ENCODE data around the gene ACTL10. TPM values are rescaled to one million over a fixed set of nuclear protein-coding genes. Genes with fewer than 3 reads are reported as not detected.
"Not testable (repeated sequence)": the region's sequence is repeated elsewhere in the genome, so short reads cannot be mapped to it uniquely, and the experiment has no call there.

The ACTL10 gene
- total RNA-seq, 1 experiment from 2014 or later: 0.46 TPM

DNA sequence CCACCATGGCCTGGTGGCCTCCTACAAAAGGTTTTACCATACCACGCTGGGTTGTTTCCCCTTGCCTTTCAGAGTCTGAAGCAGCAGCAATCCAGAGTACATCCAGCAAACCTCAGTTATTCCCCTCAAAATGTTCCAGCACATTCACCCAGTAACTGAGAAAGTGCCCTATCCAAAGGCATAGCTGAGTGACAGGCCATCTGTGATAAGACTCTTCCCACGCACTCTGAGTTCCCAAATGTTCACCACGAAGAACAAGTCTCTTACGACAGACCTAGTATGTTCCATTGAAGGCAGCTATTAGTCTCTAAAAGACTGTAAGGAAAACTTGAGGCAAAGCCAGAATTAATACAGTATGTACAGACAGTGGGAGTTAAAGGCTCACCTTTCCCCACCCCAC, 36.2 kb upstream of the ACTL10 start:
- no peaks in the 10 kb centered on the region for H3K79me1 ChIP-seq (ENCODE audit: insufficient read depth, low read depth, low read length, poor library complexity, severe bottlenecking)
- no peak overlapping the region for H2BK15ac ChIP-seq (ENCODE audit: low read depth, low read length)
- H3K79me2 ChIP-seq (ENCODE audit: insufficient read depth, low read length): no peaks in the 10 kb centered on the region
- Mint-ChIP-seq H3K4me3 (no peak overlapping the region), H3K27ac (peak overlapping the region in 1 of 3 experiments; percentile 66; a peak in 2 of 7 replicates), H3K4me1 (no peaks in the 10 kb centered on the region), H3K9me3 (no peaks in the 10 kb centered on the region), H3K27me3 (ENCODE audit: low read depth) (no peaks in the 10 kb centered on the region), H3K36me3 (ENCODE audit: insufficient read depth in 1 of 3, low read depth in 3 of 3) (peaks cover 8 to 67% (median 33%) of the 10 kb centered on the region in 3 experiments; a peak in 6 of 7 replicates)
- H3K23ac ChIP-seq (ENCODE audit: insufficient read length, low read depth, low read length): no peak overlapping the region
- no peak for DNase-seq
- TF ChIP-seq, protein P1, sequence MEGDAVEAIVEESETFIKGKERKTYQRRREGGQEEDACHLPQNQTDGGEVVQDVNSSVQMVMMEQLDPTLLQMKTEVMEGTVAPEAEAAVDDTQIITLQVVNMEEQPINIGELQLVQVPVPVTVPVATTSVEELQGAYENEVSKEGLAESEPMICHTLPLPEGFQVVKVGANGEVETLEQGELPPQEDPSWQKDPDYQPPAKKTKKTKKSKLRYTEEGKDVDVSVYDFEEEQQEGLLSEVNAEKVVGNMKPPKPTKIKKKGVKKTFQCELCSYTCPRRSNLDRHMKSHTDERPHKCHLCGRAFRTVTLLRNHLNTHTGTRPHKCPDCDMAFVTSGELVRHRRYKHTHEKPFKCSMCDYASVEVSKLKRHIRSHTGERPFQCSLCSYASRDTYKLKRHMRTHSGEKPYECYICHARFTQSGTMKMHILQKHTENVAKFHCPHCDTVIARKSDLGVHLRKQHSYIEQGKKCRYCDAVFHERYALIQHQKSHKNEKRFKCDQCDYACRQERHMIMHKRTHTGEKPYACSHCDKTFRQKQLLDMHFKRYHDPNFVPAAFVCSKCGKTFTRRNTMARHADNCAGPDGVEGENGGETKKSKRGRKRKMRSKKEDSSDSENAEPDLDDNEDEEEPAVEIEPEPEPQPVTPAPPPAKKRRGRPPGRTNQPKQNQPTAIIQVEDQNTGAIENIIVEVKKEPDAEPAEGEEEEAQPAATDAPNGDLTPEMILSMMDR (conservative IDR thresholded peaks at IDR 0.05): no peak
- no peak overlapping the region for H4K5ac ChIP-seq (ENCODE audit: insufficient read length, low read depth, low read length)
- H3T11ph ChIP-seq (ENCODE audit: low read length): no peak overlapping the region
- no peak overlapping the region for H3K18ac ChIP-seq (ENCODE audit: insufficient read length, low read depth, low read length)
- no peak overlapping the region for H2AFZ ChIP-seq (ENCODE audit: low read length)
- no peak overlapping the region for H2BK120ac ChIP-seq (ENCODE audit: low read depth, low read length, poor library complexity, severe bottlenecking)
- H3K23me2 ChIP-seq (ENCODE audit: insufficient read length, low read depth, low read length, poor library complexity, severe bottlenecking): no peaks in the 10 kb centered on the region
- H2BK12ac ChIP-seq (ENCODE audit: insufficient read length, low read depth, low read length): no peak overlapping the region
- no peak overlapping the region for H3K56ac ChIP-seq (ENCODE audit: insufficient read length, low read depth, low read length)
- no peak overlapping the region for H3K4ac ChIP-seq (ENCODE audit: low read depth, low read length)
- H4K91ac ChIP-seq (ENCODE audit: insufficient read length, low read depth, low read length): no peak overlapping the region
- H4K20me1 ChIP-seq (ENCODE audit: control insufficient read depth, insufficient read depth, insufficient read length): no peaks in the 10 kb centered on the region
- no peak overlapping the region for H2AK5ac ChIP-seq (ENCODE audit: insufficient read length, low read length)
- H2BK20ac ChIP-seq (ENCODE audit: low read depth, low read length, poor library complexity, severe bottlenecking): no peak overlapping the region
- no peak overlapping the region for H3K4me2 ChIP-seq (ENCODE audit: insufficient read depth, insufficient read length, low read length)
- H3K27ac ChIP-seq (ENCODE audit: insufficient read length, low read depth, low read length): no peak overlapping the region
- no peak overlapping the region for H2BK5ac ChIP-seq (ENCODE audit: insufficient read length, low read length)
- H4K8ac ChIP-seq (replicated peaks; ENCODE audit: insufficient read length, low read depth, low read length): no peak overlapping the region
- H3K9me3 ChIP-seq (ENCODE audit: control insufficient read depth, low read depth, low read length): no peaks in the 10 kb centered on the region
- WGBS (ENCODE audit: extremely low coverage, insufficient read length, low lambda C conversion rate): no CpG with 5 or more reads among the region's 4 CpGs
- H3K27me3 ChIP-seq (ENCODE audit: insufficient read depth, low read length): no peaks in the 10 kb centered on the region
- no peak overlapping the region for H3K14ac ChIP-seq (ENCODE audit: insufficient read depth, low read length)
- no peaks in the 10 kb centered on the region for H3K4me1 ChIP-seq (ENCODE audit: insufficient read depth, low read length)
- no peak overlapping the region for H3K9ac ChIP-seq (ENCODE audit: extremely low read depth, insufficient read length, low read length)

DNA sequence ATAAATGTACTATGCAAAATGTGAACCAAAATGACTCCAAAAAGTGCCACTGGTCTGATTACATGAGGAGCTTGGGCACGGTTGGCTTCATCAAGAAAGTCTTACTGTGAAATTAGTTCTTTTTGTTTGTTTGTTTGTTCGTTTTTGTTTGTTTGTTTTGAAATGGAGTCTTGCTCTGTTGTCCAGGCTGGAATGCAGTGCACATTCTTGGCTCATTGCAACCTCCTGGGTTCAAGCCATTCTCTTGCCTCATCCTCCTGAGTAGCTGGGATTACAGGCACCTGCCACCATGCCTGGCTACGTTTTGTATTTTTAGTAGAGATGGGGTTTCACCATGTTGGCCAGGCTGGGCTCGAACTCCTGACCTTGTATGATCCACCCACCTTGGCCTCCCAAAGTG, 34.8 kb upstream of the ACTL10 start:
- not testable (repeated sequence) for H4K8ac ChIP-seq (replicated peaks; ENCODE audit: insufficient read length, low read depth, low read length); H2AFZ ChIP-seq (ENCODE audit: low read length); H3K18ac ChIP-seq (ENCODE audit: insufficient read length, low read depth, low read length); H3K9me3 ChIP-seq (ENCODE audit: control insufficient read depth, low read depth, low read length); H3K4ac ChIP-seq (ENCODE audit: low read depth, low read length); H3K27me3 Mint-ChIP-seq (ENCODE audit: low read depth); H2BK15ac ChIP-seq (ENCODE audit: low read depth, low read length); H2BK20ac ChIP-seq (ENCODE audit: low read depth, low read length, poor library complexity, severe bottlenecking); H3K4me1 ChIP-seq (ENCODE audit: insufficient read depth, low read length); H3K27ac Mint-ChIP-seq; H3K79me1 ChIP-seq (ENCODE audit: insufficient read depth, low read depth, low read length, poor library complexity, severe bottlenecking); H3K4me1 Mint-ChIP-seq; H3K23me2 ChIP-seq (ENCODE audit: insufficient read length, low read depth, low read length, poor library complexity, severe bottlenecking); DNase-seq; H3K9me3 Mint-ChIP-seq; H3K4me3 Mint-ChIP-seq; H4K20me1 ChIP-seq (ENCODE audit: control insufficient read depth, insufficient read depth, insufficient read length); H2BK5ac ChIP-seq (ENCODE audit: insufficient read length, low read length); H3K27ac ChIP-seq (ENCODE audit: insufficient read length, low read depth, low read length); H3K14ac ChIP-seq (ENCODE audit: insufficient read depth, low read length); H4K5ac ChIP-seq (ENCODE audit: insufficient read length, low read depth, low read length); H3T11ph ChIP-seq (ENCODE audit: low read length); H2AK5ac ChIP-seq (ENCODE audit: insufficient read length, low read length); H3K56ac ChIP-seq (ENCODE audit: insufficient read length, low read depth, low read length); H3K27me3 ChIP-seq (ENCODE audit: insufficient read depth, low read length); H3K23ac ChIP-seq (ENCODE audit: insufficient read length, low read depth, low read length); H4K91ac ChIP-seq (ENCODE audit: insufficient read length, low read depth, low read length); H3K79me2 ChIP-seq (ENCODE audit: insufficient read depth, low read length); H2BK12ac ChIP-seq (ENCODE audit: insufficient read length, low read depth, low read length); H2BK120ac ChIP-seq (ENCODE audit: low read depth, low read length, poor library complexity, severe bottlenecking); H3K4me2 ChIP-seq (ENCODE audit: insufficient read depth, insufficient read length, low read length); H3K9ac ChIP-seq (ENCODE audit: extremely low read depth, insufficient read length, low read length)
- peaks cover 6 to 65% (median 35%) of the 10 kb centered on the region in 3 experiments; a peak in 6 of 7 replicates for H3K36me3 Mint-ChIP-seq (ENCODE audit: insufficient read depth in 1 of 3, low read depth in 3 of 3)
- no CpG with 5 or more reads among the region's 4 CpGs for WGBS (ENCODE audit: extremely low coverage, insufficient read length, low lambda C conversion rate)

Measured in H9 (cell line).